Measurements from ENCODE around the gene LILRB1.

DNA sequence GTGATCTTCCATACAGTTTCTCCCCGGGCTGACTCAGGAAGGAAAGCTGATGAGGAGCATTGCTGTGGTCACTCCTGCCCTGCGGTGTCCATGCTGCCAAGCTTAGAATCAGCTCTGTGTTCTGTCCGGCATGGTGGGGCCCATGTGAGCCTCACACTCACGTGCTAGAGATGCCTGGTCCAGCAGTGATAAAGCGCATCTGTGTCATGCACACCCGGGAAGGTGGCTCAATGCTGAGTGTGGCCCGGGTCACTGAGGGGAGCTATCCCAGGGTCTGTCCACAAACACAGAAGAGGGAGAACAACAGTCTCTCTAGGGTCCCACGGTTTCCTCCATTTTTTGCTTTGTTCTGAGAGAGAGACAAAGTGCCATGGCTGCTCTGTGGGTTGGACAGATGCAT is 3.5 kb upstream of the LILRB1 start:
- TF ChIP-seq, protein P1, sequence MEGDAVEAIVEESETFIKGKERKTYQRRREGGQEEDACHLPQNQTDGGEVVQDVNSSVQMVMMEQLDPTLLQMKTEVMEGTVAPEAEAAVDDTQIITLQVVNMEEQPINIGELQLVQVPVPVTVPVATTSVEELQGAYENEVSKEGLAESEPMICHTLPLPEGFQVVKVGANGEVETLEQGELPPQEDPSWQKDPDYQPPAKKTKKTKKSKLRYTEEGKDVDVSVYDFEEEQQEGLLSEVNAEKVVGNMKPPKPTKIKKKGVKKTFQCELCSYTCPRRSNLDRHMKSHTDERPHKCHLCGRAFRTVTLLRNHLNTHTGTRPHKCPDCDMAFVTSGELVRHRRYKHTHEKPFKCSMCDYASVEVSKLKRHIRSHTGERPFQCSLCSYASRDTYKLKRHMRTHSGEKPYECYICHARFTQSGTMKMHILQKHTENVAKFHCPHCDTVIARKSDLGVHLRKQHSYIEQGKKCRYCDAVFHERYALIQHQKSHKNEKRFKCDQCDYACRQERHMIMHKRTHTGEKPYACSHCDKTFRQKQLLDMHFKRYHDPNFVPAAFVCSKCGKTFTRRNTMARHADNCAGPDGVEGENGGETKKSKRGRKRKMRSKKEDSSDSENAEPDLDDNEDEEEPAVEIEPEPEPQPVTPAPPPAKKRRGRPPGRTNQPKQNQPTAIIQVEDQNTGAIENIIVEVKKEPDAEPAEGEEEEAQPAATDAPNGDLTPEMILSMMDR (conservative IDR thresholded peaks at IDR 0.05; ENCODE audit: low read length): no peak
- no peak for TF ChIP-seq EZH2phosphoT487 (IDR thresholded peaks at IDR 0.05; ENCODE audit: borderline replicate concordance)

All from Loucy (cell line).